Astrocyte of the spinal cord (primary cell): ENCODE results near the gene DLGAP1.

Source experiments
- DNase-seq: peaks from one replicate; pipeline ENCODE4 v3.0.0; 2011; ENCODE audit warnings: low read depth, low spot score
- H3K4me3 ChIP-seq: 2 replicates; pipeline ENCODE4 v1.5.1; 2011; ENCODE audit warnings: low read depth, mild to moderate bottlenecking, low read length, moderate library complexity
- CTCF ChIP-seq: IDR thresholded peaks from 2 replicates; pipeline ENCODE4 v1.5.1; 2012; ENCODE audit warnings: low read depth, mild to moderate bottlenecking, low read length, inconsistent platforms
- in situ Hi-C: cut with HindIII; loops from 2 replicates; pipeline ENCODE4 v1.10.0; 2017; ENCODE audit warnings: low sequenced_read_pairs

Gene DLGAP1

GRCh38 chr18:4417714-4418113 lies 37.4 kb downstream of the DLGAP1 start:
- no peak for TF ChIP-seq CTCF
- DNase-seq = no peak
- in situ Hi-C loops = no loop called here

GRCh38 chr18:4416976-4417375 lies 38.1 kb downstream of the DLGAP1 start:
- in situ Hi-C loops = no loop called here
- H3K4me3 ChIP-seq = no peak overlapping the region
- no peak for TF ChIP-seq CTCF
- DNase-seq = no peak

More at GRCh38 chr18:4417714-4418113, 37.4 kb downstream of the DLGAP1 start:
- no peak overlapping the region for H3K4me3 ChIP-seq

GRCh38 chr18:4412286-4412685 lies 42.8 kb downstream of the DLGAP1 start:
- no peak for TF ChIP-seq CTCF
- DNase-seq = no peak
- H3K4me3 ChIP-seq = no peak overlapping the region
- in situ Hi-C loops = no loop called here

GRCh38 chr18:4406856-4407255 lies 48.3 kb downstream of the DLGAP1 start:
- no peak for TF ChIP-seq CTCF
- no peak for DNase-seq
- no peak overlapping the region for H3K4me3 ChIP-seq
- in situ Hi-C loops = no loop called here

- no peak overlapping the region for H3K4me3 ChIP-seq
- no peak for DNase-seq
- in situ Hi-C loops = no loop called here
- TF ChIP-seq CTCF = no peak
Measured at GRCh38 chr18:4405965-4406364, 49.1 kb downstream of the DLGAP1 start.

GRCh38 chr18:4403836-4404235 lies 51.3 kb downstream of the DLGAP1 start:
- H3K4me3 ChIP-seq = no peak overlapping the region
- TF ChIP-seq CTCF = no peak
- in situ Hi-C loops = no loop called here
- no peak for DNase-seq

GRCh38 chr18:4400911-4401310 lies 54.2 kb downstream of the DLGAP1 start:
- no peak for TF ChIP-seq CTCF
- in situ Hi-C loops = no loop called here
- no peak overlapping the region for H3K4me3 ChIP-seq
- no peak for DNase-seq
